ENCODE results near the gene BIK. TPM values are rescaled to one million over a fixed set of nuclear protein-coding genes. Genes with fewer than 3 reads are reported as not detected.

BIK gene
- polyA plus RNA-seq, 3 donors = 0.61 to 1.4 (median 1.2) TPM

DNA sequence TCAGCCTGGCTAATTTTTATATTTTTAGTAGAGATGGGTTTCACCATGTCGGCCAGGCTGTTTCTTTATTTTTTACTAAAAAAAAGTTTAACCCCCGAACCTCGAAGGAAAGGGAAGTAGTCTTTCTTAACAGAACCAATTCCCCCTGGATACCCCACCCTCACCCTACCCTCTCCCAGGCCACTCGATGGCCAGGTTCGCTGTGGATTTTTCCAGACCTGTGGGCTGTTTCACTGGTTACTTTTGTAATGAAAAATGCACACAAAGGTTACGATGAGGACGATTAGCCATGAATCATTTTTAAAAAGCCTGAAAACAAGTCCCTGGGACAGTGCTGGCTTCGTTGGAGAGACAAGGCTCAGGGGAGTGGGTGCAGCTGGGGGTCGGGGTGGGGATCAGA lies 43.3 kb downstream of the BIK start:
- DNase-seq (ENCODE audit: extremely low read depth in 1 of 11, low read depth in 9 of 11, low spot score in 4 of 11) = no peak

- DNase-seq (ENCODE audit: extremely low read depth in 1 of 11, low read depth in 9 of 11, low spot score in 4 of 11) = no peak
These were observed 44.5 kb downstream of the BIK start for GRCh38 chr22:43154887-43155536.

GRCh38 chr22:43155789-43156188 lies 45.2 kb downstream of the BIK start:
- DNase-seq (ENCODE audit: extremely low read depth in 1 of 11, low read depth in 9 of 11, low spot score in 4 of 11) = no peak

DNA sequence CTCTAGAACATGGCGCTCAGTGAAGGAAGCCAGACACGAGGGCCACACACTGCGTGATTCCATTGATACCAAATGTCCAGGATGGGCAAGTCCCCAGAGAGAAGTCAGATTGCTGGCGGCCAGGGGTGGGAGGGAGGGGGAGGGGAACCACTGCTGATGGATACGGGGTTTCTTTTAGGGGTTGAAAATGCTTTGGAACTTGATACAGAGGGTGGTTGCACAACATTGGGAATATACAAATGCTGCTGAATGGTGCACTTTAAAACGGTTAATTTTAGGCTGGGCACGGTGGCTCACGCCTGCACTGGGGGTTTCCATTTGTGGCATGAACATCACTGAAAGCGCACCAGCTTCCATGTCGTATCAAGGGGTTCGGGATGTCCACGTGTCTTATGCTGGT lies 45.9 kb downstream of the BIK start:
- DNase-seq (ENCODE audit: extremely low read depth in 1 of 11, low read depth in 9 of 11, low spot score in 4 of 11) = no peak

- DNase-seq (ENCODE audit: extremely low read depth in 1 of 11, low read depth in 9 of 11, low spot score in 4 of 11) = no peak
These were observed 47.5 kb downstream of the BIK start for GRCh38 chr22:43157874-43158546.

- DNase-seq (ENCODE audit: extremely low read depth in 1 of 11, low read depth in 9 of 11, low spot score in 4 of 11) = no peak
These were observed 48.4 kb downstream of the BIK start for GRCh38 chr22:43158778-43159483.

GRCh38 chr22:43159484-43160178 lies 49.1 kb downstream of the BIK start:
- DNase-seq (ENCODE audit: extremely low read depth in 1 of 11, low read depth in 9 of 11, low spot score in 4 of 11) = no peak

- no peak for DNase-seq (ENCODE audit: extremely low read depth in 1 of 11, low read depth in 9 of 11, low spot score in 4 of 11)
These were observed 50.1 kb downstream of the BIK start for GRCh38 chr22:43160497-43161126.

DNA sequence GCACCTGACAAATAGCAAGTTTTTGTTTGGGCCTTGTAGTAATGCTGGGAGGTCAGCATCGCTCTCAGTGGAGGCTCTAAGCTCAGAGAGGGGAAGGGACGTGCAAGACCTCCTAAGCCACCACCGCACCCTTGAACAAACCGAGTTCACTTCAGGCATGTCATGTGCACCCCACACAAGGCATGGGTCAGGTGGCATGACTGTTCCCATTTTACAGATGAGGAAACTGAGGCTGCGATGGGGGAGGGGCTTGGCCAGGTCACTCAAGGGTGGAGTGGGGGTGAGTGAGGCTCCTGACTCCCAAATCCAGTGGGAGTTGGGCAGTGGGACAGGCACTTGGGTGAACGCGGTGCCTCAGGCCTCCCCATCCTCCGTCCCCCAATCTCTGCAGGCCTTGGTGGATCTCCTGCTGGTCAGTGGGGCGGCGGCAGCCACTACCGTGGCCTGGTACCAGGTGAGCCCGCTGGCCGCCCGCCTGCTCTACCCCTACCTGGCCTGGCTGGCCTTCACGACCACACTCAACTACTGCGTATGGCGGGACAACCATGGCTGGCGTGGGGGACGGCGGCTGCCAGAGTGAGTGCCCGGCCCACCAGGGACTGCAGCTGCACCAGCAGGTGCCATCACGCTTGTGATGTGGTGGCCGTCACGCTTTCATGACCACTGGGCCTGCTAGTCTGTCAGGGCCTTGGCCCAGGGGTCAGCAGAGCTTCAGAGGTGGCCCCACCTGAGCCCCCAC lies 52.0 kb downstream of the BIK start:
- DNase-seq (ENCODE audit: extremely low read depth in 1 of 11, low read depth in 9 of 11, low spot score in 4 of 11) = no peak

- no peak for DNase-seq (ENCODE audit: extremely low read depth in 1 of 11, low read depth in 9 of 11, low spot score in 4 of 11)
These were observed 52.8 kb downstream of the BIK start for GRCh38 chr22:43163241-43163795.

- DNase-seq (ENCODE audit: extremely low read depth in 1 of 11, low read depth in 9 of 11, low spot score in 4 of 11) = no peak
These were observed 54.1 kb downstream of the BIK start for GRCh38 chr22:43164636-43165035.

DNA sequence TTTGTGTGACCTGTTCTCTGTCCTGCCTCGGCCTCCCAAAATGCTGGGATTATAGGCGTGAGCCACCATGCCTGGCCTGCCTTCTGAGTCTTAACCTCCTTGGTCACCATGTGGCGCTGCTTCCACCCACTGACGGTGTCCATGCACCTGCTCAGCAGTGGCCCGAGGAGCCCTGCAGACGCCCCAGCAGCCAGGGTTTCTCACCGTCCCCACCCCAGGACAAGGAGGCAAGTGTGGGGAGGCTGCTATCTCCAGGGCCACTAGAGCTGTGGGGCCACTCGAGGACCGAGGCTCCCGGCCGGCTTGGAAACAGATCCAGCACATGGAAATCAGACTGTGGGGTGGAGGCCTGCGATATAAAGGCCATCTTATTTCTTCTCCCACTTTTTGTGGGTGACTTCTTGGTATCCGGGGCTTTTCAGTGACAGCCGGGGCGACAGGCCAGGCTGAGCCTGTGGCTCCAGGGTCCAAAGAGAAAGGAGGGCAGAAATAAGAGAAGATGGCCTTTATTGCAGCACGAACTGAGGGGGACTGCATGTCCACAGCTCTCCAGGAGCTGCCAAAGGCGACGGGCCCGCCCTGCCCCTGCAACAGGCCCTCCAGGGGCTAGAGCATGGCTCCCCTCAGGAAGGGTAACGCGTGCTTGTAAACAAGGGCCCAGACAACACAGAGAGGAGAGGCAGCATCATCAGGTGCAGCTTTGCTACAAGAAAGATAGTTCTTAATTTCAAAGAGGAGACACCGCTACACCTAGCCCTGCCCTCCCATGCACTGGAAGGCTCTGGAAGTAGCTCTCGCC lies 55.8 kb downstream of the BIK start:
- DNase-seq (ENCODE audit: extremely low read depth in 1 of 11, low read depth in 9 of 11, low spot score in 4 of 11) = no peak

GRCh38 chr22:43167001-43167589 lies 56.5 kb downstream of the BIK start:
- no peak for DNase-seq (ENCODE audit: extremely low read depth in 1 of 11, low read depth in 9 of 11, low spot score in 4 of 11)

- DNase-seq (ENCODE audit: extremely low read depth in 1 of 11, low read depth in 9 of 11, low spot score in 4 of 11) = no peak
These were observed 58.1 kb downstream of the BIK start for GRCh38 chr22:43168471-43169309.

DNA sequence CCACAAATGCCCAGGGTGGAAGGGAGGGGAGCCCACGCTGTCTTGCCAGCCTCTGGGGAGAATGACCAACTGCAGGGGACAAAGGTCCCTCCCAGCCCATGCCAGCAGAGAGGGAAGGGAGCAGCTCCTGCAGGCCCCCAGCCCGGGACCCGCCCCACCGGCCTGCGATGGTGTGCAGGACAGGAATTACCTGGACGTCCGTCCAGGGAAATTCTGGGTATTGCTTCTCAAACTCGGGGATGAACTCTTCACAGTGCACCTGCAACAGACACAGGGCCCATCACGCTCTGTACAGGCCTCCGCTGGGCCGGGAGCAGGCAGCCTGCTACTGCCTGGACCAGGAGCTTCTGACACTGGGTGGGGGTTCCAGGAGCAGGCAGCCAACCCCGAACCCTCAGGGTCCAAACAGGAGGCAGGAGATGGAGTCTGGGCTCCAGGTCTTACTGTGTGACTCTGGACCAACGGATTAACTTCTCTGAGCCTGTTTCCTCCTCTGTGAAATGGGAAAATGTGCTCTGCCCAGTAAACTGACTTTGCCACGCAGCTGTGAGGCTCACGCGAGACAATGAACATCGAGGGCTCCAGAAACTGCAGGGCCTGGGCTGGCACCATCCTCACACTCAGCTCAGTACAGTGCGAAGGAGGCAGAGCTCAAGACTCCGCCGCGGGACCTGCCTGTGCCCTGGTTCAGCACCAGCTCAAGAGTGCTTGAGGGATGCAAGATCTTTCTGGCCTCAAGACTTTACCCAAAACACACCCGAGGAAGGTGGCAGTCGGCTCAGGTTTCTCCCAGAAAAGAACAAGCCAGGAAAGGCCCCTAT lies 59.0 kb downstream of the BIK start:
- no peak for DNase-seq (ENCODE audit: extremely low read depth in 1 of 11, low read depth in 9 of 11, low spot score in 4 of 11)

DNA sequence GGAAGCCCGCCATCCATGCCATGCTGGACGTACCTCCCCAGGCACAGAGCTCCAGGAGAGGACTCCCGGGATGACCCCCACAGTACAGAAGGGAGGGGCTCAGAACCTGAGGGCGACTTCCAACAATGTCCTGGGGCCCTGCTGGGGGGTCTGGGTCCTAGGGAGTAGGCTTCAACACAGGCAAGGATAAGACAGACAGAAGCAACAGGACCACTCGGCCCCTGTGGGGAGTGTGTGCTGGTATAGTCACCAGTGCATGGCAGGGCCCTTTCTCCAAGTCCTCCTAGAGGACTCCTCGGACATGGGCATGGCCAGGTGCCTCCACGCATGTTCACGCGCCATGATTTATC lies 59.6 kb downstream of the BIK start:
- no peak for DNase-seq (ENCODE audit: extremely low read depth in 1 of 11, low read depth in 9 of 11, low spot score in 4 of 11)
